ENCODE measurements around the gene TSPAN18.

DNA sequence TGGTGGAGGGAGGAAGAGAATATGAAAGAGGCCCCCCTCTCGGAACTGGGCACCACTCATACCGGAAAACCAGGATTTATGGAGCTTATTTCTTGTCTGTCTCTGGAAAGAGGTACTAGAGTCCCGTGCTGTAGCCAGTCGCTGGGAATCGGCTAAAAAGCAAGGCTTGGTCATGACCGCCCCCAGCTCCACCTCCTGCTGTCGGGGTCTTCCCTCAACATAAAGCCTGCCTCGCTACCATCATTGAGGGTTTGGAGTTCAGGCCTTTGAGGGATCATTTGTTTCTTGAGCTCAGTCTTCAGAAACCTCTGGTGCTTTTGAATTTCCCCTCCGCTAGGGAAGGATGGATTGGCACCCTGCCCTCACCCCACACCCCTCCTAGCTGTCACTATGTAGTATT, 97.1 kb downstream of the TSPAN18 start:
- TF ChIP-seq, protein P1, sequence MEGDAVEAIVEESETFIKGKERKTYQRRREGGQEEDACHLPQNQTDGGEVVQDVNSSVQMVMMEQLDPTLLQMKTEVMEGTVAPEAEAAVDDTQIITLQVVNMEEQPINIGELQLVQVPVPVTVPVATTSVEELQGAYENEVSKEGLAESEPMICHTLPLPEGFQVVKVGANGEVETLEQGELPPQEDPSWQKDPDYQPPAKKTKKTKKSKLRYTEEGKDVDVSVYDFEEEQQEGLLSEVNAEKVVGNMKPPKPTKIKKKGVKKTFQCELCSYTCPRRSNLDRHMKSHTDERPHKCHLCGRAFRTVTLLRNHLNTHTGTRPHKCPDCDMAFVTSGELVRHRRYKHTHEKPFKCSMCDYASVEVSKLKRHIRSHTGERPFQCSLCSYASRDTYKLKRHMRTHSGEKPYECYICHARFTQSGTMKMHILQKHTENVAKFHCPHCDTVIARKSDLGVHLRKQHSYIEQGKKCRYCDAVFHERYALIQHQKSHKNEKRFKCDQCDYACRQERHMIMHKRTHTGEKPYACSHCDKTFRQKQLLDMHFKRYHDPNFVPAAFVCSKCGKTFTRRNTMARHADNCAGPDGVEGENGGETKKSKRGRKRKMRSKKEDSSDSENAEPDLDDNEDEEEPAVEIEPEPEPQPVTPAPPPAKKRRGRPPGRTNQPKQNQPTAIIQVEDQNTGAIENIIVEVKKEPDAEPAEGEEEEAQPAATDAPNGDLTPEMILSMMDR (IDR thresholded peaks at IDR 0.05): no peak
- TF ChIP-seq POLR2A (IDR thresholded peaks at IDR 0.05) (no peak), EP300 (IDR thresholded peaks at IDR 0.05; ENCODE audit: low read depth) (no peak)

Data from transverse colon (tissue), 3 donors.